CMK (cell line): ENCODE measurements around the gene TTC23.

ENCODE experiments used
- DNase-seq: peaks from one replicate; pipeline ENCODE4 v3.0.0-alpha.2; 2010; ENCODE audit warnings: low read depth

The TTC23 gene

GRCh38 chr15:99165020-99165790 is 84.2 kb downstream of the TTC23 start:
- no peak for DNase-seq

- DNase-seq: no peak
Measured at GRCh38 chr15:99164119-99164518, 85.3 kb downstream of the TTC23 start.

DNA sequence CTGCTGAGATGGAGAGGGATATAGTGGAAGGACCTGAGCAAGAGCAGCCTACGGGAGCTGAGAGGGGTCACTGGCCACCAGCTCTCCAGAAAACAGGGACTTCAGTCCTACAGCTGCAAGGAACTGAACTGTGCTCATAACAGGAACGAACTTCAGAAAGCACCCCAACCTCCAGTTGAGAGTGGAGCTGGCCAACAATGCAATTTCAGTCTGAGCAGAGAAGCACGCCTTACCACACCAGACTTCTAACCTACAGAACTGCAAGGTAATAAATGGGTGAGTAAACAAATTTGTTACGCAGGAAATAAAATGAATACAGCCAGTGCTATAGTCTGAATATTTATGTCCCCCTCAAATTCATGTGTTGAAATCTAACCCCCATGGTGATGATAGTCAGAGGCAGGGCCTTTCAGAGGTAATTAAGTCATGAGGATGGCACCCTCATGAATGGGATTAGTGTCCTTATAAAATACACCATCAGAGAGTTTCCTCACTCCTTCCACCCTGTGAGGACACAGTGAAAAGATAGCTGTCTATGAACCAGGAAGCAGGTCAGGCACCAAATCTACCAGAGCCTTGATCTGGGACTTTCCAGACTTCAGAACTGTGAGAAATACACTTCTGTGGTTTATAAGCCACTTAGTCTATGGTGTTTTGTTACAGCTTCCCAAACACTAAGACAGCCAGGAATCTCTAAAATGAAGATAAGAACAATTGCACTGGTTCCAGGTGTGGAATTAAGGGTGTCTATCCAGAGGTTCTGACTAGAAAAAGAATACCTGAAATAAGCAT is 85.9 kb downstream of the TTC23 start:
- no peak for DNase-seq

DNA sequence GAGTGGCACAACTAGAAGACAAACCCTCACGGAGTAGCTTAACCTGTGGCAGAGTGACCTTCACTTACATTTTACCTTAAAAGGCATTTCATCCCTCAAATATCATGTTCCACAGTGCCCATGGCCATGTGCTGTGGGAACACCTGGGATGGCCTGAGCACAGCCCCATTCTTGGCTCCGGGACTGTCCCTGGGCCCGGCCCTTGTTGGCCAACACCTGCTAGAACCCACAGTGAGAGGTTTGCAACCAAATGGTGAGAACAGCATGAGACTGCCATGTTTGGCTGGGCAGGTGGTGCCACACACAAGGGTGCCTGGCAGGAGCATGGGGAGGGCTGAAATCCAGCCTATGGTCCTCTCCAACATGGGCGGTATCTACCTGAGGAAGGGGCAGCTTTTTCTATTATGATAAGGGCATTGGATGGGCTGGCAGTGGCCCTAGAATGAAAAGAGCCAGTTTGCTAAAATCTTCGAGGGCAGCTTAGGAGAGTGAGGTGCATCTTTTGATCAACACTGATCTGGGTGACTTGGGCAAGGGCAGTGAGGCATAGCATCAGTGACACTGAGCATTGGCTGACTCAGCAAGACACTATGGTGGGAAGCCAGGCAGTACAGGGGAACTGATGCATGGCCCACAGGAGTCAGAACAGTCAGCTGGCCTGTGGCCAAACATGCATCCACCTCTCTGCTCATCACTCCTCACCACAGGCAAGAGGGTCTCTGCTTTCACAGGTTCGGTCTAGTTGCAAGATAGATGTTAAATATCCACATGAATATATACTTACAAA is 90.6 kb downstream of the TTC23 start:
- DNase-seq: no peak

DNA sequence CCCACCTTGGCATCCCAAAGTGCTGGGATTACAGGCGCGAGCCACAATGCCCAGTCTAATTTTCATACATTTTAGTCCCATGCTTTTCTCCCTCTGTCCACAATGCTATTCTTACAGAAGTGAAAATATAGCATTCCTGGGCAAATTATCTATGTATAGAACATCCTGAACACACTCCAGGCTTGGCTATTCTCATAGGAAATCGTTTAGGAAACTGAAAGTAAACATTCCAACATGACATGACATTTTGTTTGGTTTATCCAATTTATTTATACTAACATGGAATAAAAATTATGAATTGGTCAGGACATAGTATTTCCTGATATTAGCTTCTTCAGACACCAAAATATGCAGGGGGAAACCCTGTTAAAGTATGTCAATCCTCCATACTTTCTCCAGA is 91.9 kb downstream of the TTC23 start:
- no peak for DNase-seq

GRCh38 chr15:99155961-99156443 is 93.4 kb downstream of the TTC23 start:
- no peak for DNase-seq

DNA sequence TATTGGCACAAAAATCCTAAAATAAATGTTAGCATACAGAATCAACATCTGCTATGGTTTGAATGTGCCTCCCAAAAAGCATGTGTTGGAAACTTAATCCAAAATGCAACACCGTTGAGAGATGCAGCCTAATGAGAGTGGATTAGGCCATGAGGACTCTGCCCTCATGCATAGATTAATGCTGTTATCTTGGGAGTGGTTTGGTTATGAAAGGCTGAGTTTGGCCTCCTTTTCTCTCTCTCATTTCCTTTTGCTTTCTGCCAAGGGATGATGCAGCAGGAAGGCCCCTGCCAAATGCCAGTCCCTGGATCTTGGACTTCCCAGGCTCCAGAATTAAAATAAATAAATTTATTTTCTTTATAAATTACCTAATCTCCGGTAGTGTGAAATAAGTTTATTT is 95.1 kb downstream of the TTC23 start:
- DNase-seq: no peak

DNA sequence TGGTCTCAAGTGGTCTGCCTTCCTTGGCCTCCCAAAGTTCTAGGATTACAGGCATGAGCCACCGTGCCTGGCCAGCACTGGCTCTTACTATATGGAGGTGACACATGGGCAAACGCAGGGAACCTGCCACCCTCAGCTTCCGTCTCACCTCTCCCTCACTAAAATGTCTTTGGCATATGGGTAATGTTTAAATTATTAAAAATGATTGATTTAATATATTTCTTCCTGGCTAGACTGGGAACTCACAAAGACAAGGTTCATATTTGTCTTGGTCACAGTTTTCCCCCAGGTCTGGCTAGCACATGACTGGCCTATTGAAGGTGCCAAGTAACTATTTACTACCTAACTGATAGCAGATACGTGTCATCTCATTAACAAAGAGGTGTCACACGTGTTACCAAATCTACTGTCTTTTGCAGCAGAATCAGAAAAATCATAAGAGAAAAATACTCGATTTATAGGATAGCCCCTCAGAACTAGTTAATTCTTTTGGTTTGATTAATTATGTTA is 96.3 kb downstream of the TTC23 start:
- DNase-seq: no peak

GRCh38 chr15:99151156-99151555 is 98.2 kb downstream of the TTC23 start:
- DNase-seq: no peak

- no peak for DNase-seq
Measured at GRCh38 chr15:99149366-99149765, 100.0 kb downstream of the TTC23 start.

- DNase-seq: no peak
Measured at GRCh38 chr15:99148851-99149276, 100.5 kb downstream of the TTC23 start.

DNA sequence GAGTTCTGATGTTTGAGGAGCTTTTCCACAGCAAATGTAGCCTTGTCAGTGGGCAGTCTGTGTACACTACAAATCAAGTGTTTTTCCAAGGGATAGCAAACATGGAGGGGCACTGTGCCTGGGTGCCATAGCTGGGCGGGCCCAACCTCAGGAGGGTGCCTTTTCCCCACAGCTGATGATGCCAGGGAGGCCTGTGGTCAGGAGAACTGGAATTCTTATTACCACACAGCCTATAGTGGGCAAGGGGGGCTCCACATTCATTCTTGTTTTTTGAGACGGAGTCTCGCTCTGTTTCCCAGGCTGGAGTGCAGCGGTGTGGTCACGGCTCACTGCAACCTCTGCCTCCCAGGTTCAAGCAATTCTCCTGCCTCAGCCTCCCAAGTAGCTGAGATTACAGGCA is 102.7 kb downstream of the TTC23 start:
- no peak for DNase-seq

- DNase-seq: no peak
Measured at GRCh38 chr15:99145778-99146177, 103.6 kb downstream of the TTC23 start.

DNA sequence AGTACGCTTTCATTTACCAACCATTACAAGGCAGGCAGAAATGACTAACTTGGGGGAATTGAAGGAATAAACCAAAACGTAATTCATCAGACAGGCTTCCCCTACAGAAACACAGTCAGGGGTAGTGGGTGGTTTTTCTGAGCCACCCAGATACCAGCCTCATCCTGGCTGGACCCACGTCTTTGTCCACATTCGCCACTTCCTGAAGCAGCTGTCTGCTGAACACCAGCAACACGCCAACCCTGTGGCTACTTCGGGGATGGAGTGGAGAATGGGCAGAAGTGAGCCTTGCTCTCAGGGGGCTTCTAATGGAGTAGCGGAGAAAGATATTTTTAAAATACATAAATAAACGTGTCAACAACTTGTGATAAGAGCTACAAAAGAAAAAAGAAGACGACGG is 104.4 kb downstream of the TTC23 start:
- DNase-seq: no peak

- DNase-seq: no peak
Measured at GRCh38 chr15:99143655-99144610, 105.4 kb downstream of the TTC23 start.

DNA sequence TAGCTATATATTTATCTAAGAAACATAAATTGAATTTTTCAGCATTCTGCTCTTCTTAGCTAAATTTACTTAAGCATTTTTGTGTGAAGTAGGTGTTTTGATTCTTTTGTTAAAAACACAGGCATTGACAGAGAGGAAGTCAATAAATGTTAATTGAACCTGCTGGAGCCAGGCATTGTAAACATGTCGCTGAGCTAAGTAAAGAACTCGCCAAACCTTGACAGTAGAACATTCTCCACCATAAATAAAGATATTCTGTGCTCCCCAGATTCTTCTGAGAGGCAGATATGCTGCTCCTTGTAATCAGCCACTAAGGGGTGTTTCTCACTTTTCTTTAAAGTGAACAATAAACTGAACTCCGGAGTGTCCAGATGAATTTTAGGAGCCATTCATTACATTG is 106.1 kb downstream of the TTC23 start:
- no peak for DNase-seq

DNA sequence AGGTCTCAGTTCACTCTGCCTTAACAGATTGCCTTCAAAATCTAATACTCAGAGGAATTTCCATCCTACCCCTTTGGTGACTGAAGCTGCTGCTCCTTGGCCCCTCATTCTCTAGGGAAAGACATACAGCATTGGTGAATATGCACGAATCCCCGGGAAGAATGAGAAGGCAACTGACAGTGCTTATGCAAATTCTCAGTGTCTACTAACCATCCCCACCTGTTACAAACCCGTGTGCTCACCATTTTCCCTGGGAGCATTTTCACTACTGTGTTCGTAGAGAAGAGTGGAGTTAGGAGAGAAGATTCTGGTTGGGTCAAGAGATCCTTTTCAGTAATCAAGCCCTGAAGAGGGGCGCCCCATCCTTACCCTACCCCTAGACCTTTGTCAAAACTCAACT is 106.8 kb downstream of the TTC23 start:
- no peak for DNase-seq

DNA sequence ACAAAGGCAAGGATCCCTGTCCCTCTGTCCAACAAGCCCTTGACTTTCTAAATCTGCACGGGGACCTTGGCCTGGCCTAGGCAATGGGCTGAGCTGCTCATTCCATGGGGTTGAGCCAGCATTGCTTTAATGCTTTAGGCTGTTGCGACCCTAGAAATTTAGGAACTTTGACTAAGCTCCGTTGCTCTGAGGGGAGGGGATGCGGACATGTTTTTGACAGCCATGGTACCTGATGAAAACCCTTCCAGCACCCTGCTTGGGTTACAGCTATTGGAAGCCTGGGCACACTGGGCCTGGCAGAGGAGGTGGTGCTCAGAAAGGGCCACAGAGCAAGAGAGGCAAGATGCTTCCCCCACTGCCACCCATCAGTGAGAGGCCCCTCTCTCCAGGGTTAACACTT is 107.4 kb downstream of the TTC23 start:
- no peak for DNase-seq

DNA sequence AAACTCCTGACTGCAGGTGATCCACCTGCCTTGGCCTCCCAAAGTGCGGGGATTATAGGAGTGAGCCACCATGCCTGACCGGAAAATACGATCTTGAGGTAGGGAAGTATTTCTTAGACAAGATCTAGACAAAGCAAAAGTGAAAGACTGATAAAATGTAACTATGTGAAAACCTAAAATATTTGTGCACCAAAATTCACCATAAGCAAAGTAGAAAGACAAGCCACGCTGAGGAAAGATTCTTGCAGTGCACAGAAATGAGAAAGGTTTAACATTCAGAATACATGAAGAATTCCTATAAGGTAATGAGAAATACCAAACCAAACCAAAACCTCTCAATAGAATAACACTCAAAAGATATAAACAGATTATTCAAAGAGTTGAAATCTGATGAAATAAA is 108.8 kb downstream of the TTC23 start:
- no peak for DNase-seq

DNA sequence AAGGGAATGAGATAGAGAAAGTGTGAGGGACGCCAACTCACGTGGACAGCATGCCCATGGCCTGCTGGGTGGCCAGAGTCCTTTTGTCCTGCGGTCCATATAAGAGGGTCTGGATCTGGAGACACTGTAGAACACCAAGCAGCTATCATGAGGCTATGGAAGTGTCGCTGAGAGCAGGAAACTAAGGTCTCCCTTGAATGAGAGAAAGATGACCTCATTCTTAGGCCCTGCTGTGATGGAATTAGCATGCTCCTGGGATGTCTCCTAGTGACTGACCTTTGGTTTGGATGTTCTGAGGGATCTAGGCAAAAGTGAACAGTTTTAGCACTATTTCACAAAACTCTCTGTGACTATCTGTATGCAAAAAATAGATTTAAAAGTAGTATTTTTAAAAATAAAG is 110.1 kb downstream of the TTC23 start:
- DNase-seq: no peak

DNA sequence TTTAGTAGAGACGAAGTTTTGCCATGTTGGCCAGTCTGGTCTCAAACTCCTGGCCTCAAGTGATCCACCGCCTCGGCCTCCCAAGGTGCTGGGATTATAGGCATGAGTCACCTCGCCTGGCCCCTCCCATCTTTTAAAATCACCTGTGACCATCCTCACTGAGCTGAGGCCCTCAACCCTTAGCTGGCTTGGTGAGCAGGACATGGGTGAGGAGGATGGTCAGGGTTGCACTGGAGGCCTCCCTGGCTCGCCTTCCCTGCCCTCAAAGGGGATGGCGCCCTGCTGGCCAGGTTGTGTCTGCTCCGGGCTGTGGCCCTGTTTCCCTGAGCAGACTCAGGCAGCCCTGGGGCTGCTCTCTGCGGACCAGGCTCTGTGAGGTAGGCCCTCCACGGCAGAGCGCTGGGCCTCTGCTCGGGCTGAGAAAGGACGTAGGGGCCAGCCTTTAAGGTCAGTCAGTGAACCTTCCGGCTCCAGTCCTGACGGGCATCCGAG is 110.8 kb downstream of the TTC23 start:
- no peak for DNase-seq
